ENCODE measurements around the gene ARPC1A.

GRCh38 chr7:99314504-99314903 is 11.2 kb upstream of the ARPC1A start:
- TF ChIP-seq CTCF (IDR thresholded peaks at IDR 0.05) = no peak
- TF ChIP-seq POLR2A (IDR thresholded peaks at IDR 0.05) = no peak
